Measurements from ENCODE around the gene CNTNAP5. TPM values are rescaled to one million over a fixed set of nuclear protein-coding genes. Genes with fewer than 3 reads are reported as not detected.

Gene CNTNAP5
- total RNA-seq, 1 donor from 2014 or later = 5.0 TPM

DNA sequence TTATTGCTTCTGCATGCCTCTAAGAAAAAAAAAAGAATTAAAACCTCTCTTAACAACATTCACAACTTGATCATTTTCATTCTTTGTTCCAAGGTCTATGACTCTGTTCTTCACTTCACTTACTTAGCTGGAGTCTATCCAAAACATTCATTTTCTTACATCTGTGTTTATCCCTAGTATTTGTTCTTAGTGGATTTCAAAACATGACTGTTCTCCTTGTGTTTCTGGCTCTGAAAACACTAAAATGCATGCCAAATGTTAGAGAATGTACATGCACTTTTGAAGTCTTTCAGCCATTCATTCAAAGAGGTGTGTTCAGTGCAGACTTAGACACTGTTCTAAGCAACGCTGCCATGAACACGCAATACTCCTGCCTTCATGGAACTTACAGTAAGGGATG is 138.8 kb downstream of the CNTNAP5 start:
- Mint-ChIP-seq H3K4me3 (no peak overlapping the region), H3K27ac (no peak overlapping the region), H3K9me3 (no peaks in the 10 kb centered on the region), H3K27me3 (peaks cover 13% of the 10 kb centered on the region), H3K36me3 (no peaks in the 10 kb centered on the region), H3K4me1 (ENCODE audit: unreplicated experiment) (peaks cover 3% of the 10 kb centered on the region)
- DNase-seq (ENCODE audit: extremely low spot score, unreplicated experiment) = no peak
- no peak for TF ChIP-seq CTCF (conservative IDR thresholded peaks at IDR 0.05)

- Mint-ChIP-seq H3K4me3 (no peak overlapping the region), H3K27me3 (peaks cover 13% of the 10 kb centered on the region), H3K4me1 (ENCODE audit: unreplicated experiment) (peaks cover 3% of the 10 kb centered on the region), H3K9me3 (no peaks in the 10 kb centered on the region), H3K27ac (no peak overlapping the region), H3K36me3 (no peaks in the 10 kb centered on the region)
- no peak for DNase-seq (ENCODE audit: extremely low spot score, unreplicated experiment)
- no peak for TF ChIP-seq CTCF (conservative IDR thresholded peaks at IDR 0.05)
Observed at GRCh38 chr2:124165698-124166097, 140.6 kb downstream of the CNTNAP5 start.

- Mint-ChIP-seq H3K36me3 (no peaks in the 10 kb centered on the region), H3K9me3 (no peaks in the 10 kb centered on the region), H3K27me3 (no peaks in the 10 kb centered on the region), H3K27ac (no peak overlapping the region), H3K4me1 (ENCODE audit: unreplicated experiment) (peaks cover 6% of the 10 kb centered on the region), H3K4me3 (no peak overlapping the region)
- no peak for DNase-seq (ENCODE audit: extremely low spot score, unreplicated experiment)
- no peak for TF ChIP-seq CTCF (conservative IDR thresholded peaks at IDR 0.05)
Observed at GRCh38 chr2:124171472-124172063, 146.5 kb downstream of the CNTNAP5 start.

- Mint-ChIP-seq H3K27ac (no peak overlapping the region), H3K4me3 (no peak overlapping the region), H3K36me3 (no peaks in the 10 kb centered on the region), H3K27me3 (no peaks in the 10 kb centered on the region), H3K9me3 (no peaks in the 10 kb centered on the region), H3K4me1 (ENCODE audit: unreplicated experiment) (peaks cover 4% of the 10 kb centered on the region)
- no peak for TF ChIP-seq CTCF (conservative IDR thresholded peaks at IDR 0.05)
- DNase-seq (ENCODE audit: extremely low spot score, unreplicated experiment) = no peak
Observed at GRCh38 chr2:124178719-124179118, 153.6 kb downstream of the CNTNAP5 start.

DNA sequence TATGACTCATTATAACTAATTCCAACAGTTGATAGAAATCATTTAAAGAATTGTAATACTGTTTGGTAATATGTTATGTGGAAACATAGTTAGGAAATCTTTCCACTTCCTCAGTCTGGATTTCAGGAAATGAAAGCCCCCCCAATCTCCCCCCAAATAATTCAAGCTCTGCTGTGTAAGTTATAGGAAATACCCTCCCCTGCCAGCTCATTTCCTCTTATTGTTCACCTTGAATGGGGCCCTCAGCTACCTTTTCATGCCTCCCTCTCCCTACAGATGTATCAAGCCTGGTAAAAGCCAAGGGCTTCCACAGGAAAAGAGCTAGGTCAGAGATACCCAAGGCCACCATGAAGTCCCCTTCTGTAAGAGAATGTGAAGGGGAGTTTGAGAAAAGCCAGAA is 155.5 kb downstream of the CNTNAP5 start:
- DNase-seq (ENCODE audit: extremely low spot score, unreplicated experiment) = no peak
- H3K4me1 Mint-ChIP-seq (ENCODE audit: unreplicated experiment) = peaks cover 4% of the 10 kb centered on the region

More for the DNA sequence above, 155.5 kb downstream of the CNTNAP5 start:
- H3K36me3 Mint-ChIP-seq = no peaks in the 10 kb centered on the region
- H3K4me3 Mint-ChIP-seq = no peak overlapping the region
- TF ChIP-seq CTCF (conservative IDR thresholded peaks at IDR 0.05) = no peak
- no peaks in the 10 kb centered on the region for H3K9me3 Mint-ChIP-seq
- no peaks in the 10 kb centered on the region for H3K27me3 Mint-ChIP-seq
- H3K27ac Mint-ChIP-seq = no peak overlapping the region

All from type B pancreatic cell (in vitro differentiated cells).